RWPE2 (cell line): ENCODE data around the gene AGMO.

Source experiments
- ATAC-seq: fragments of 200-7000 bp; cut with Tn5 transposase; 3 replicates; pipeline ENCODE4 v1.9.1; 2021; ENCODE audit warnings: low read depth
- DNase-seq: peaks from one replicate; pipeline ENCODE4 v3.0.0-alpha.2; 2020; ENCODE audit warnings: low spot score
- H3K27ac ChIP-seq: fragments of 450-650 bp; 2 replicates; pipeline ENCODE4 v1.5.1; 2017; ENCODE audit warnings: mild to moderate bottlenecking; ENCODE audit not compliant: poor library complexity, severe bottlenecking
- H3K27me3 ChIP-seq: fragments of 250-450 bp; sonication (Bioruptor Pico); 2 replicates; pipeline ENCODE4 v1.5.1; 2021; ENCODE audit warnings: mild to moderate bottlenecking, moderate library complexity; ENCODE audit not compliant: insufficient read depth, poor library complexity, severe bottlenecking
- H3K36me3 ChIP-seq: fragments of 250-450 bp; sonication (Bioruptor Pico); 2 replicates; pipeline ENCODE4 v1.5.1; 2020; ENCODE audit warnings: low read depth, mild to moderate bottlenecking, moderate library complexity
- H3K4me1 ChIP-seq: fragments of 250-450 bp; sonication (Bioruptor Pico); 2 replicates; pipeline ENCODE4 v1.5.1; 2021; ENCODE audit warnings: mild to moderate bottlenecking, moderate library complexity; ENCODE audit not compliant: insufficient read depth, poor library complexity, severe bottlenecking
- H3K4me3 ChIP-seq: fragments of 250-450 bp; sonication (Bioruptor Pico); 2 replicates; pipeline ENCODE4 v1.5.1; 2021; ENCODE audit warnings: mild to moderate bottlenecking, moderate library complexity; ENCODE audit not compliant: severe bottlenecking
- H3K9me3 ChIP-seq: fragments of 250-450 bp; sonication (Bioruptor Pico); 2 replicates; pipeline ENCODE4 v1.5.1; 2021; ENCODE audit warnings: mild to moderate bottlenecking, moderate library complexity; ENCODE audit not compliant: severe bottlenecking
- TF ChIP-seq, protein P1 (sequence below): fragments of 450-650 bp; IDR thresholded peaks from one replicate; pipeline ENCODE4 v1.5.1; 2017; ENCODE audit warnings: mild to moderate bottlenecking, moderate library complexity; ENCODE audit not compliant: poor library complexity, severe bottlenecking

AGMO gene

DNA sequence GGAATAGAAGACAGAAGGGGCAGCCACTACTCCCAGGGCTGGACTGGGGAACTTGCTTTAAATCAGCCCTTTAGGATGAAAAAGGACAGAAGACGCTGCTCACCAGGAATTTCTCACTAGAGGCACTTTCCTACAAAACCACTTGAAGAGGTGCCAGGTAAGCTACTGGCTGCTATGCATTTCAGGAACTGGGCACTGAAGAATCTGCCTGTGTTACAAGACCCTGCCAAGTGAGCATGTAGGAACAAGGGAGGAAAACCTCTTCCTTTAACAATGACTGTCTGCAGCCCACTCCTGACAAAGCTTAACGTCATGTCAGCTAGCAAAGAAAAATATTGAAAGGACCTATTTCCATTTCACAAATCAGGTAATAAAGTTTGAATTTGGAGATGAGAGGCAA, 5.8 kb upstream of the AGMO start:
- Histone ChIP-seq H3K36me3 (no peaks in the 10 kb centered on the region), H3K27ac (no peak overlapping the region), H3K4me3 (no peak overlapping the region), H3K4me1 (peaks cover 7% of the 10 kb centered on the region), H3K9me3 (no peaks in the 10 kb centered on the region), H3K27me3 (peaks cover 3% of the 10 kb centered on the region)
- ATAC-seq: peak; percentile 57; the same call in 2 of the 3 replicates
- TF ChIP-seq, protein P1, sequence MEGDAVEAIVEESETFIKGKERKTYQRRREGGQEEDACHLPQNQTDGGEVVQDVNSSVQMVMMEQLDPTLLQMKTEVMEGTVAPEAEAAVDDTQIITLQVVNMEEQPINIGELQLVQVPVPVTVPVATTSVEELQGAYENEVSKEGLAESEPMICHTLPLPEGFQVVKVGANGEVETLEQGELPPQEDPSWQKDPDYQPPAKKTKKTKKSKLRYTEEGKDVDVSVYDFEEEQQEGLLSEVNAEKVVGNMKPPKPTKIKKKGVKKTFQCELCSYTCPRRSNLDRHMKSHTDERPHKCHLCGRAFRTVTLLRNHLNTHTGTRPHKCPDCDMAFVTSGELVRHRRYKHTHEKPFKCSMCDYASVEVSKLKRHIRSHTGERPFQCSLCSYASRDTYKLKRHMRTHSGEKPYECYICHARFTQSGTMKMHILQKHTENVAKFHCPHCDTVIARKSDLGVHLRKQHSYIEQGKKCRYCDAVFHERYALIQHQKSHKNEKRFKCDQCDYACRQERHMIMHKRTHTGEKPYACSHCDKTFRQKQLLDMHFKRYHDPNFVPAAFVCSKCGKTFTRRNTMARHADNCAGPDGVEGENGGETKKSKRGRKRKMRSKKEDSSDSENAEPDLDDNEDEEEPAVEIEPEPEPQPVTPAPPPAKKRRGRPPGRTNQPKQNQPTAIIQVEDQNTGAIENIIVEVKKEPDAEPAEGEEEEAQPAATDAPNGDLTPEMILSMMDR: no peak
- no peak for DNase-seq

DNA sequence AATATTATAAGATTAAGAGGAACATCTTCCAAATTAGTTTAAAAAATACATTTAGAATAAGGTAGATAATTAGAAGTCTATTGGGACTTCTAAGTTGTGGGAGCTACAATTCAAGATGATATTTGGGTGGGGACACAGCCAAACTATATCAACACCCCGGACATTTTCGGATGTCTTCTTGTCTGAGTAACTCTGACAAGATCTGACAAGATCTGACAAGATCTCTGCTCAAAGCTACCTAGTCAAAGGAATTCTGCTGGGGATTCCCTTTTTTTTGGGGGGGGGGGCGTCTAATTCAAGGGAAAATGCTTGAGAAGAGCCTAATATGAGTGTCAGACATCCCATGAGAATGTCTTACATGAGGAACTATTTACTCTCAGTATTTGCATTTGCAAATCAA, 5.2 kb upstream of the AGMO start:
- no peak for ATAC-seq
- Histone ChIP-seq H3K27me3 (peaks cover 3% of the 10 kb centered on the region), H3K4me3 (no peak overlapping the region), H3K4me1 (peaks cover 7% of the 10 kb centered on the region), H3K27ac (no peak overlapping the region), H3K36me3 (no peaks in the 10 kb centered on the region), H3K9me3 (no peaks in the 10 kb centered on the region)
- TF ChIP-seq, protein P1: no peak
- no peak for DNase-seq

DNA sequence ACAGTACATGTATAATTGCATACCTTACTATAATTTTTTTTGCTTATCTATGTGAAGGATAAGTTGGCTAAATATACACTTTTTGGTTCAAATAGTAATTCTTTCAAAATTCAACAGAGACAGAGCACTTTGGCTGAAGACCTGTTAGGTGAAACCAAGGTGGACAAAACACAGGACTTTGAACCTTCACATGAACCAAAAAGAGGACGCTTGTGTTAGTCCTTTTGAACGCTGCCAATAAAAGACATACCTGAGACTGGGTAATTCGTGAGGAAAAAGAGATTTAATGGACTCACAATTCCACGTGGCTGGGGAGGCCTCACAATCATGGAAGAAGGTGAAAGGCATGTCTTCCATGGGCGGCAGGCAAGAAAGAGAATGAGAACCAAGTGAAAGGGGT, 4.7 kb upstream of the AGMO start:
- Histone ChIP-seq H3K36me3 (no peaks in the 10 kb centered on the region), H3K4me3 (no peak overlapping the region), H3K9me3 (no peaks in the 10 kb centered on the region), H3K27ac (no peak overlapping the region), H3K4me1 (peaks cover 7% of the 10 kb centered on the region), H3K27me3 (peaks cover 3% of the 10 kb centered on the region)
- no peak for ATAC-seq
- DNase-seq: no peak
- TF ChIP-seq, protein P1: no peak

DNA sequence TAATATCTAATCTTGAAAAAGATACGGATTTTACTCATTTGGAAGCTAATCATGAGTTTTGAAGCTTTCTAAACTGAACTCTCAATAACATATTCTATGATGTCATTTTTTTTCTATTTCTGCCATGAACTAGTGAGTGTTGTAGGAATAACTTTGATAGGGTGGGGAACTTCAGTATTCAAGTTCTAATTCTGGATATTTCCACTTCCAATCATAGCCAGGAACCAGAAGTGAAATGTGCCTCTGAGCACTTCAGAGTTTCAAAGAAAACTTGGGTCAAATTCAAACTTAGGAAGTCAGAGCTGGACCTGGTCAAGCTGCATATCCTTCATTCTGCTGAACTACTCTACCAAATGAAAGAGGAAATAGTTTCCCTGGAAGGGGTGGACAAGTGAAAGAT, 847 bp downstream of the AGMO start:
- TF ChIP-seq, protein P1: no peak
- H3K4me1 ChIP-seq: peaks cover 7% of the 10 kb centered on the region
- no peak overlapping the region for H3K27ac ChIP-seq
- ATAC-seq: no peak
- H3K9me3 ChIP-seq: no peaks in the 10 kb centered on the region
- no peaks in the 10 kb centered on the region for H3K27me3 ChIP-seq
- H3K4me3 ChIP-seq: no peak overlapping the region
- DNase-seq: no peak
- H3K36me3 ChIP-seq: no peaks in the 10 kb centered on the region

DNA sequence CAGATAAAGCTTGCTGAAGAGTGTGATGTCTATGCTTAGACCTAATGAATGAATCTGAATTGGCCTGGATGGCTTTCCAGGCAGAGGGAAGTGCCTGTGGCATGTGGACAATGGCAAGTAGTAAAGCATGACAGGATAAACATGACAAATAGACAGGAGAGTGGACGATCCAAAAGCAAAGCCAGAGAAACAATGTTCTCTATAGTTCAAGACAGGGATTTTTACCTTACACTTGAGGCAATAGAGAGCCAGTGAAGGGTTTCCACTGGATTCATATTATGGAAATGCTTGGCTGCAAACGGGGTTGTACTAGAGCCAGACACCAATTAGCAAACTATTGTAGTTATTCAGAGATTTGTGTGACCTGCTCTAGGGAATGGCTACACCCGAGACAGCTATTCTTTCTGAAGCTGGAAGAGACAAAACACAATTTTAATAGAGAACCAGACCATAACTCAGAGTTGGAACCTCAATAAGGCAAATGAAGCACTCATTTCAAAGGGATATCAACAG, 2.3 kb downstream of the AGMO start:
- H3K27me3 ChIP-seq: no peaks in the 10 kb centered on the region
- H3K4me1 ChIP-seq: peaks cover 21% of the 10 kb centered on the region
- no peaks in the 10 kb centered on the region for H3K36me3 ChIP-seq
- H3K27ac ChIP-seq: no peak overlapping the region
- ATAC-seq: no peak
- no peak for DNase-seq
- TF ChIP-seq, protein P1: no peak
- no peaks in the 10 kb centered on the region for H3K9me3 ChIP-seq
- no peak overlapping the region for H3K4me3 ChIP-seq
